Fibroblast of pulmonary artery (primary cell): ENCODE data around the gene RAB31.

Experiments used
- DNase-seq: peaks from one replicate; pipeline ENCODE4 v3.0.0-alpha.2; 2010; ENCODE audit warnings: low read depth
- H3K4me3 ChIP-seq: replicated peaks from 2 replicates; pipeline ENCODE4 v1.5.1; 2011; ENCODE audit warnings: low read depth, mild to moderate bottlenecking, control low read depth, low read length, moderate library complexity
- CTCF ChIP-seq: IDR thresholded peaks from 2 replicates; pipeline ENCODE4 v1.5.1; 2011; ENCODE audit warnings: mild to moderate bottlenecking, control low read depth, low read length, inconsistent platforms; ENCODE audit errors: missing control alignments

RAB31 gene

GRCh38 chr18:9694174-9694573 lies 13.9 kb upstream of the RAB31 start:
- TF ChIP-seq CTCF, result no peak
- no peak for DNase-seq
- H3K4me3 ChIP-seq, result no peak overlapping the region

- no peak overlapping the region for H3K4me3 ChIP-seq
- DNase-seq, result no peak
- TF ChIP-seq CTCF, result no peak
These were observed 13.1 kb upstream of the RAB31 start for GRCh38 chr18:9694952-9695495.

GRCh38 chr18:9695605-9696004 lies 12.5 kb upstream of the RAB31 start:
- no peak for DNase-seq
- no peak for TF ChIP-seq CTCF
- no peak overlapping the region for H3K4me3 ChIP-seq

GRCh38 chr18:9696112-9696511 lies 12.0 kb upstream of the RAB31 start:
- no peak for DNase-seq
- no peak for TF ChIP-seq CTCF
- no peak overlapping the region for H3K4me3 ChIP-seq

- no peak for DNase-seq
- H3K4me3 ChIP-seq, result no peak overlapping the region
- no peak for TF ChIP-seq CTCF
These were observed 11.4 kb upstream of the RAB31 start for GRCh38 chr18:9696701-9697100.

GRCh38 chr18:9697121-9697520 lies 11.0 kb upstream of the RAB31 start:
- no peak overlapping the region for H3K4me3 ChIP-seq
- no peak for TF ChIP-seq CTCF
- no peak for DNase-seq

GRCh38 chr18:9698497-9698896 lies 9.6 kb upstream of the RAB31 start:
- no peak for TF ChIP-seq CTCF
- H3K4me3 ChIP-seq, result no peak overlapping the region
- DNase-seq, result no peak
